Endothelial cell of umbilical vein (primary cell): Measurements from ENCODE around the gene SSR1.

Experiments used
- EZH2 ChIP-seq: IDR thresholded peaks from 2 replicates; pipeline ENCODE4 v1.6.1; 2012; ENCODE audit warnings: borderline replicate concordance, low read depth, mild to moderate bottlenecking, moderate library complexity, low read length, inconsistent platforms; ENCODE audit not compliant: severe bottlenecking
- JUN ChIP-seq: IDR thresholded peaks from 2 replicates; pipeline ENCODE4 v1.6.1; 2011; ENCODE audit warnings: borderline replicate concordance, low read depth; ENCODE audit not compliant: insufficient read length, insufficient read depth
- MYC ChIP-seq: IDR thresholded peaks from one replicate; pipeline ENCODE4 v1.6.1; 2011; ENCODE audit warnings: mild to moderate bottlenecking, low read depth, low read length
- POLR2AphosphoS5 ChIP-seq: IDR thresholded peaks from 2 replicates; pipeline ENCODE4 v1.6.1; 2012; ENCODE audit warnings: low read depth, mild to moderate bottlenecking, control low read depth, low read length, moderate library complexity; ENCODE audit not compliant: insufficient read depth
- TF ChIP-seq, protein P1 (sequence below), 2 donors: IDR thresholded peaks; 1 replicate in 1 of 2; 2 replicates in 1 of 2; pipeline ENCODE4 v1.5.1; 2011; ENCODE audit warnings: low read length in 2 of 2, mild to moderate bottlenecking in 2 of 2, moderate library complexity in 2 of 2, control low read depth in 1 of 2, inconsistent platforms in 1 of 2, low read depth in 1 of 2; ENCODE audit not compliant: insufficient read depth in 1 of 2; ENCODE audit errors: extremely low read depth in 1 of 2

DNA sequence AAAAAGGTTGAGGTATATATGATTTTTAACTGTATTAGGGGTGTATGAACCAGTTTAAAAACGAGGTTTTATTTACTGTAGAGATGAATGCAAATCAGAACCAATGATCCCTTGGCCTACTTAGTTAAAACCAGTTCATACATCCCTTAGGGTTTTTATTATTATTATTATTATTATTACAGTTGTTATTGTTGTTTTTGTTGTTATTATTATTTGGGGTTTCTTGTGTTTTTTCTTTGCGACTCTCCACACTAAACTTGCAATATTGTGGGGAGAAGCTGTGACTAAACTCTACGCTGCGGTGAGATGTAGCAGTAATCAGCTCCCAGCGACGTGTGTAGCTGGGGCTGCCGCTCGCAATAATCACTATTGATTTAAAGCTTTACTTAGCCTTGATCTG is 62.2 kb downstream of the SSR1 start:
- TF ChIP-seq, protein P1, sequence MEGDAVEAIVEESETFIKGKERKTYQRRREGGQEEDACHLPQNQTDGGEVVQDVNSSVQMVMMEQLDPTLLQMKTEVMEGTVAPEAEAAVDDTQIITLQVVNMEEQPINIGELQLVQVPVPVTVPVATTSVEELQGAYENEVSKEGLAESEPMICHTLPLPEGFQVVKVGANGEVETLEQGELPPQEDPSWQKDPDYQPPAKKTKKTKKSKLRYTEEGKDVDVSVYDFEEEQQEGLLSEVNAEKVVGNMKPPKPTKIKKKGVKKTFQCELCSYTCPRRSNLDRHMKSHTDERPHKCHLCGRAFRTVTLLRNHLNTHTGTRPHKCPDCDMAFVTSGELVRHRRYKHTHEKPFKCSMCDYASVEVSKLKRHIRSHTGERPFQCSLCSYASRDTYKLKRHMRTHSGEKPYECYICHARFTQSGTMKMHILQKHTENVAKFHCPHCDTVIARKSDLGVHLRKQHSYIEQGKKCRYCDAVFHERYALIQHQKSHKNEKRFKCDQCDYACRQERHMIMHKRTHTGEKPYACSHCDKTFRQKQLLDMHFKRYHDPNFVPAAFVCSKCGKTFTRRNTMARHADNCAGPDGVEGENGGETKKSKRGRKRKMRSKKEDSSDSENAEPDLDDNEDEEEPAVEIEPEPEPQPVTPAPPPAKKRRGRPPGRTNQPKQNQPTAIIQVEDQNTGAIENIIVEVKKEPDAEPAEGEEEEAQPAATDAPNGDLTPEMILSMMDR (IDR thresholded peaks at IDR 0.05; ENCODE audit: extremely low read depth in 1 of 2, insufficient read depth in 1 of 2, low read depth in 1 of 2, low read length in 2 of 2): no peak
- TF ChIP-seq MYC: no peak
- TF ChIP-seq JUN: no peak
- no peak for TF ChIP-seq EZH2
- TF ChIP-seq POLR2AphosphoS5: no peak
